Mammary microvascular endothelial cell (primary cell): ENCODE data around the gene DOLPP1. TPM values are rescaled to one million over a fixed set of nuclear protein-coding genes. Genes with fewer than 3 reads are reported as not detected.

Experiments
- total RNA-seq: library from RNA; depleted of rRNA; stranded (reverse); fragments of >200 nt; gene quantifications from 2 replicates; pipeline ENCODE4 v1.2.3, GENCODE V29; 2015

DOLPP1 gene
- 15.7 and 18.9 TPM in 2 replicates for total RNA-seq

DNA sequence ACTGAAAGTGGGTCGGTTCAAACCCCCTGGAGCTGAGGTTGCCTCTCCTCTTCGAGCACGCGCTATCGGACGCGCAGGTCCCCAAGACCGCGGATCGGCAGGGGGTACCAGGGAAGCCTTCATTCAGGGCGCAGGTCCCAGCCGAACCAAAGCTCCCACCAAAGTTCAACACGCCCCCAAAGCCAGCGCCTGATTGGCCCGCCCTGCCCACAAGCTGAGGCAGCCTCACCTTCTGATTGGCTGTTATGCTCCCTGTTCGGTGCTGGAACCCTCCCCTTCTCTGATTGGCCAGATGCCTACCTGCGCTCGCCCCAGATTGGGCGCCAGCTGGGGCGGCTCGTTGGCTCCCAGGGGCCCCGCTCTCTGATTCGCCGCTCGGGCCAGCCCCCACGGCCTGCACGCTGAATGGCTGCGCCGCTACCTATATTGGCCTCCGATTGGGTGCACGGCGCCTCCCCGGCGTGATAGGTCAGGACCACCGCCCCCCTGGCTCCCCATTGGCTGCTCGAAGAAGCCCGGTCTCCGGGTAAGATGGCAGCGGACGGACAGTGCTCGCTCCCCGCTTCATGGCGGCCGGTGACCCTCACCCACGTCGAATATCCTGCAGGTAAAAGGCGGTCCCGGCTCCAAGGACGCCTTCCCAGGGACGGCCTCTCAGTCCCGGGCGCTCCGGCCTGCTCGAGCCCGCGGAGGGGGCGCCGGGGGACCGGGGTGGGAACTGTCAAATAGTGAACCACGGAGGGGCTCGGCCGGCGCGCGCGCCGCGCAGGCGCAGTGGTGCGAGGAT is at the start of gene DOLPP1:
Gene DOLPP1, plus strand, starts transcription at position 511 of the 787 bp plus-strand sequence. Its CDS starts 21 bp downstream, at position 532.

GRCh38 chr9:129036241-129036922 is 44.5 kb upstream of the DOLPP1 start, which contains the start of gene MIGA2:
Gene MIGA2 (plus strand): TSS chr9:129036626. CDS start chr9:129040595, 3,969 bp downstream.

GRCh38 chr9:129110740-129111527 is 30.0 kb downstream of the DOLPP1 start, which contains the start of the genes CRAT and PTPA:
Gene CRAT (minus strand): TSS chr9:129110793. CDS start chr9:129110509, 284 bp downstream.
Gene PTPA (plus strand): TSS chr9:129111415. CDS start chr9:129111601, 186 bp downstream.

Other genes starting within 250 kb of the DOLPP1 start
- 6.4 and 8.2 TPM in 2 replicates for gene KYAT1, start 199.2 kb upstream of the DOLPP1 start, total RNA-seq
- gene LRRC8A, start 199.0 kb upstream of the DOLPP1 start, total RNA-seq = 135 and 140 TPM in 2 replicates
- gene PHYHD1, start 160.1 kb upstream of the DOLPP1 start, total RNA-seq = 0.15 TPM in 1 of 2 replicates, not detected in the other
- 35.5 and 37.8 TPM in 2 replicates for gene DOLK, start 133.5 kb upstream of the DOLPP1 start, total RNA-seq
- 50.4 and 50.8 TPM in 2 replicates for gene NUP188, start 133.4 kb upstream of the DOLPP1 start, total RNA-seq
- 41.3 and 46.2 TPM in 2 replicates for gene SH3GLB2, start 52.8 kb upstream of the DOLPP1 start, total RNA-seq
- gene MIGA2, start 44.5 kb upstream of the DOLPP1 start, total RNA-seq = 11.9 and 15.8 TPM in 2 replicates
- 35.0 and 37.0 TPM in 2 replicates for gene CRAT, start 29.7 kb downstream of the DOLPP1 start, total RNA-seq
- gene PTPA, start 30.3 kb downstream of the DOLPP1 start, total RNA-seq = 118 and 121 TPM in 2 replicates
- 19.2 and 22.7 TPM in 2 replicates for gene IER5L, start 97.2 kb downstream of the DOLPP1 start, total RNA-seq